ENCODE data around the gene INO80B. TPM values are rescaled to one million over a fixed set of nuclear protein-coding genes. Genes with fewer than 3 reads are reported as not detected.

The INO80B gene
- polyA plus RNA-seq, 2 of the 4 experiments (the other 2 are of a cell fraction), result 19.9 to 74.6 TPM

GRCh38 chr2:74457549-74458131 is 2.8 kb downstream of the INO80B start:
- Histone ChIP-seq H3K4me2 (peak overlapping the region; percentile 85), H3K9me3 (no peaks in the 10 kb centered on the region), H3K4me3 (peak overlapping the region; percentile 70), H3K4me1 (peaks cover 25% of the 10 kb centered on the region), H3K27ac (peak overlapping the region; percentile 87 to 92)
- ATAC-seq (peak; percentile 40 to 47), FAIRE-seq (no peak), DNase-seq (ENCODE audit: low read depth in 1 of 2, low spot score in 1 of 2) (peak; percentile 53 to 74)
- POLR2A ChIA-PET, result interaction anchor here (0.6 to 3.3 kb wide), 12 partner anchors 11 to 721 kb away, joined by 3 to 37 read pairs (median 6); partner anchors contain the start of genes AUP1, C2orf81, CCDC142 and HTRA2
- TF ChIP-seq ZNF302 (CRISPR knock-in tag; IDR thresholded peaks at IDR 0.05) (no peak), FOSL2 (IDR thresholded peaks at IDR 0.05) (no peak), FOSL2 (CRISPR knock-in tag; IDR thresholded peaks at IDR 0.05) (0 out of 2 replicates have a peak, but pooled peaks have one; percentile 5), HOXA7 (CRISPR knock-in tag; IDR thresholded peaks at IDR 0.05) (0 out of 2 replicates have a peak, but pooled peaks have one; percentile 27), RCOR1 (IDR thresholded peaks at IDR 0.05; ENCODE audit: low read depth, low read length) (no peak), POLR2A (IDR thresholded peaks at IDR 0.05; ENCODE audit: low read length) (peak; percentile 53), KDM1A (IDR thresholded peaks at IDR 0.05; ENCODE audit: low read depth) (peak; percentile 17; the same call in 1 of the 2 replicates), TP53 (CRISPR knock-in tag; IDR thresholded peaks at IDR 0.05) (peak; percentile 85), RARB (CRISPR knock-in tag; IDR thresholded peaks at IDR 0.05) (no peak), JUN (IDR thresholded peaks at IDR 0.05) (peak; percentile 56 to 73; a peak in 3 of 5 replicates), MAX (IDR thresholded peaks at IDR 0.05) (peak; percentile 58; the same call in 1 of the 2 replicates), HOXB5 (CRISPR knock-in tag; IDR thresholded peaks at IDR 0.05) (no peak), ZFP36 (IDR thresholded peaks at IDR 0.05; ENCODE audit: borderline replicate concordance, partially characterized antibody) (no peak), PHF8 (IDR thresholded peaks at IDR 0.05; ENCODE audit: borderline replicate concordance, low read depth) (peak; percentile 83), TFCP2L1 (CRISPR knock-in tag; IDR thresholded peaks at IDR 0.05) (0 out of 2 replicates have a peak, but pooled peaks have one; percentile 44), KDM5A (IDR thresholded peaks at IDR 0.05) (peak; percentile 56; the same call in 1 of the 2 replicates), HDAC2 (IDR thresholded peaks at IDR 0.05) (peak; percentile 55; the same call in 1 of the 2 replicates), GATA3 (IDR thresholded peaks at IDR 0.05; ENCODE audit: borderline replicate concordance) (peak; percentile 33), RNF2 (IDR thresholded peaks at IDR 0.05; ENCODE audit: borderline replicate concordance, low read depth) (peak; percentile 33; the same call in 1 of the 2 replicates), RAD21 (conservative IDR thresholded peaks at IDR 0.05 in 1 of 2, IDR thresholded peaks at IDR 0.05 in 1 of 2) (0 out of 5 replicates have a peak, but pooled peaks of 1 of the 2 experiments have one; percentile 16)
- TF ChIP-seq, protein P1, sequence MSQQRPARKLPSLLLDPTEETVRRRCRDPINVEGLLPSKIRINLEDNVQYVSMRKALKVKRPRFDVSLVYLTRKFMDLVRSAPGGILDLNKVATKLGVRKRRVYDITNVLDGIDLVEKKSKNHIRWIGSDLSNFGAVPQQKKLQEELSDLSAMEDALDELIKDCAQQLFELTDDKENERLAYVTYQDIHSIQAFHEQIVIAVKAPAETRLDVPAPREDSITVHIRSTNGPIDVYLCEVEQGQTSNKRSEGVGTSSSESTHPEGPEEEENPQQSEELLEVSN (IDR thresholded peaks at IDR 0.05; ENCODE audit: borderline replicate concordance, low read depth), result peak; percentile 4; the same call in 1 of the 2 replicates
- TF ChIP-seq, protein P2, sequence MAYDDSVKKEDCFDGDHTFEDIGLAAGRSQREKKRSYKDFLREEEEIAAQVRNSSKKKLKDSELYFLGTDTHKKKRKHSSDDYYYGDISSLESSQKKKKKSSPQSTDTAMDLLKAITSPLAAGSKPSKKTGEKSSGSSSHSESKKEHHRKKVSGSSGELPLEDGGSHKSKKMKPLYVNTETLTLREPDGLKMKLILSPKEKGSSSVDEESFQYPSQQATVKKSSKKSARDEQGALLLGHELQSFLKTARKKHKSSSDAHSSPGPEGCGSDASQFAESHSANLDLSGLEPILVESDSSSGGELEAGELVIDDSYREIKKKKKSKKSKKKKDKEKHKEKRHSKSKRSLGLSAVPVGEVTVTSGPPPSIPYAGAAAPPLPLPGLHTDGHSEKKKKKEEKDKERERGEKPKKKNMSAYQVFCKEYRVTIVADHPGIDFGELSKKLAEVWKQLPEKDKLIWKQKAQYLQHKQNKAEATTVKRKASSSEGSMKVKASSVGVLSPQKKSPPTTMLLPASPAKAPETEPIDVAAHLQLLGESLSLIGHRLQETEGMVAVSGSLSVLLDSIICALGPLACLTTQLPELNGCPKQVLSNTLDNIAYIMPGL (CRISPR knock-in tag; IDR thresholded peaks at IDR 0.05; ENCODE audit: borderline replicate concordance), result peak; percentile 71; the same call in 1 of the 2 replicates
- 2% methylated on average over 27 of the region's 46 CpGs for WGBS (ENCODE audit: missing lambda C conversion rate)
- CTCF ChIA-PET, result interaction anchor here (1.3 to 3.7 kb wide), 6 partner anchors 8 to 130 kb away, joined by 5 to 20 read pairs (median 7); partner anchors contain the start of genes CCDC142, MOGS and TTC31

- Histone ChIP-seq H3K4me1 (peaks cover 25% of the 10 kb centered on the region), H3K27ac (peak within 1 kb of the TSS; percentile 87 to 92), H3K9me3 (no peaks in the 10 kb centered on the region), H3K4me3 (peak within 1 kb of the TSS; percentile 70), H3K4me2 (peak within 1 kb of the TSS; percentile 85)
- CTCF ChIA-PET, result interaction anchor here (1.3 to 2.3 kb wide), 4 partner anchors 18 to 129 kb away, joined by 5 to 8 read pairs (median 6); partner anchors contain the start of genes CCDC142 and TTC31
- DNase-seq (ENCODE audit: low read depth in 1 of 2, low spot score in 1 of 2) (peak; percentile 99 to 100), ATAC-seq (peak; percentile 80 to 92), FAIRE-seq (peak; percentile 98)
- POLR2A ChIA-PET, result interaction anchor here (0.6 to 3.3 kb wide), 13 partner anchors 10 to 721 kb away, joined by 3 to 37 read pairs (median 6); partner anchors contain the start of genes AUP1, C2orf81, CCDC142 and HTRA2
- 5% methylated on average over 38 of the region's 38 CpGs for WGBS (ENCODE audit: missing lambda C conversion rate)
- peak; percentile 31 to 33; a peak in 2 of 5 replicates for TF ChIP-seq JUN (IDR thresholded peaks at IDR 0.05)
- TF ChIP-seq HDAC2 (IDR thresholded peaks at IDR 0.05), result no peak
- peak; percentile 94 for TF ChIP-seq HOXB5 (CRISPR knock-in tag; IDR thresholded peaks at IDR 0.05)
- TF ChIP-seq JUNB (IDR thresholded peaks at IDR 0.05), result no peak
- peak; percentile 23; the same call in 1 of the 2 replicates for TF ChIP-seq GATA3 (IDR thresholded peaks at IDR 0.05; ENCODE audit: borderline replicate concordance)
- TF ChIP-seq FOSB (CRISPR knock-in tag; IDR thresholded peaks at IDR 0.05), result 0 out of 2 replicates have a peak, but pooled peaks have one; percentile 71
- TF ChIP-seq HES2 (IDR thresholded peaks at IDR 0.05), result no peak
- peak; percentile 81 for TF ChIP-seq RFX5 (IDR thresholded peaks at IDR 0.05)
- TF ChIP-seq ZNF302 (CRISPR knock-in tag; IDR thresholded peaks at IDR 0.05), result no peak
- no peak for TF ChIP-seq NPAS2 (CRISPR knock-in tag; IDR thresholded peaks at IDR 0.05; ENCODE audit: borderline replicate concordance)
- no peak for TF ChIP-seq CBX8 (IDR thresholded peaks at IDR 0.05)
- TF ChIP-seq PBX3 (IDR thresholded peaks at IDR 0.05), result peak; percentile 99
- TF ChIP-seq BCL3 (IDR thresholded peaks at IDR 0.05), result peak; percentile 19; the same call in 1 of the 3 replicates
Measured at GRCh38 chr2:74458132-74458937, 3.4 kb downstream of the INO80B start, which contains the start of gene WBP1. Gene WBP1 (plus strand): TSS chr2:74458438. CDS start chr2:74458603, 165 bp downstream.
